OCI-LY7 (cell line): Measurements from ENCODE around the gene DNAJB9. TPM values are rescaled to one million over a fixed set of nuclear protein-coding genes. Genes with fewer than 3 reads are reported as not detected.

ENCODE experiments used
- BruUV-seq: library from RNA; stranded (reverse); fragments of 400-500 nt; replicated peaks from 2 replicates; lab custom pipeline; 2021; lab: Mats Ljungman, UMichigan
- CTCF ChIA-PET: fragments of 300-600 bp; sonication (Branson Sonifier 250); formaldehyde crosslinking; loops from one replicate; lab custom pipeline; 2022; ENCODE audit warnings: antibody characterized with exemption; ENCODE audit not compliant: unreplicated experiment; lab: Charles Lee
- POLR2A ChIA-PET: fragments of 300-600 bp; sonication (Branson Sonifier 250); formaldehyde crosslinking; loops from one replicate; lab custom pipeline; 2022; ENCODE audit warnings: antibody characterized with exemption; lab: Charles Lee
- DNase-seq: peaks from one replicate; pipeline ENCODE4 v3.0.0-alpha.2; 2015; ENCODE audit warnings: low spot score
- H2AFZ ChIP-seq: fragments of 200-600 bp; sonication (generic), shearing (Covaris generic); 2 replicates; pipeline ENCODE4 v1.6.1; 2014; ENCODE audit warnings: mild to moderate bottlenecking, antibody characterized with exemption, low read length, moderate library complexity
- H3K27ac ChIP-seq: fragments of 200-600 bp; sonication (generic); 2 replicates; pipeline ENCODE4 v1.5.1; 2014; ENCODE audit warnings: mixed run types, low read depth, mild to moderate bottlenecking, moderate library complexity, low read length, inconsistent platforms; ENCODE audit not compliant: poor library complexity, severe bottlenecking
- H3K36me3 ChIP-seq: fragments of 200-600 bp; sonication (generic); 2 replicates; pipeline ENCODE4 v1.6.1; 2014; ENCODE audit warnings: mild to moderate bottlenecking, antibody characterized with exemption, low read length, moderate library complexity, mixed read lengths; ENCODE audit not compliant: insufficient read depth
- H3K4me1 ChIP-seq: fragments of 200-600 bp; sonication (generic); 2 replicates; pipeline ENCODE4 v1.5.1; 2014; ENCODE audit warnings: mild to moderate bottlenecking, low read length; ENCODE audit not compliant: insufficient read depth, poor library complexity, severe bottlenecking
- H3K4me2 ChIP-seq: fragments of 200-600 bp; sonication (generic); 2 replicates; pipeline ENCODE4 v1.6.1; 2014; ENCODE audit warnings: mild to moderate bottlenecking, low read length
- H3K4me3 ChIP-seq: fragments of 200-600 bp; sonication (generic); 2 replicates; pipeline ENCODE4 v1.5.1; 2014; ENCODE audit warnings: mild to moderate bottlenecking, low read depth, low read length; ENCODE audit not compliant: poor library complexity, severe bottlenecking
- H3K79me2 ChIP-seq: fragments of 200-600 bp; sonication (generic); 2 replicates; pipeline ENCODE4 v1.6.1; 2016; ENCODE audit warnings: low read depth, mild to moderate bottlenecking, low read length, moderate library complexity, mixed read lengths; ENCODE audit not compliant: insufficient read depth
- H3K9me2 ChIP-seq: fragments of 200-600 bp; sonication (generic); 2 replicates; pipeline ENCODE4 v1.6.1; 2016; ENCODE audit warnings: mild to moderate bottlenecking, low read length, mixed read lengths; ENCODE audit not compliant: insufficient read depth
- H3K9me3 ChIP-seq: fragments of 200-600 bp; sonication (generic); 2 replicates; pipeline ENCODE4 v1.6.1; 2014; ENCODE audit warnings: mild to moderate bottlenecking, mixed run types, low read length, mixed read lengths
- H4K20me1 ChIP-seq: fragments of 200-600 bp; sonication (generic); 2 replicates; pipeline ENCODE4 v1.6.1; 2014; ENCODE audit warnings: mild to moderate bottlenecking, antibody characterized with exemption, low read length, moderate library complexity, mixed read lengths; ENCODE audit not compliant: insufficient read depth
- CTCF ChIP-seq: fragments of 200-600 bp; sonication (generic); conservative IDR thresholded peaks from 2 replicates; pipeline ENCODE4 v1.5.1; 2014; ENCODE audit warnings: mild to moderate bottlenecking, antibody characterized with exemption, low read length, moderate library complexity, mixed read lengths
- EZH2phosphoT487 ChIP-seq: fragments of 200-600 bp; sonication (generic); IDR thresholded peaks from 2 replicates; pipeline ENCODE4 v1.6.1; 2018; ENCODE audit warnings: low read depth, borderline replicate concordance, mild to moderate bottlenecking, mixed run types, antibody characterized with exemption, low read length, moderate library complexity, mixed read lengths
- intact Hi-C: fragments of 100-400 bp; cut with micrococcal nuclease; formaldehyde crosslinking; loops from one replicate; pipeline ENCODE4 v1.10.0; 2022; ENCODE audit not compliant: unreplicated experiment
- total RNA-seq, 2 experiments: library from RNA; depleted of rRNA in 1 of 2; stranded (reverse); fragments of >200 nt in 1 of 2; shearing (Covaris generic) in 1 of 2; gene quantifications; 2 replicates each; pipeline ENCODE4 v1.2.3, GENCODE V29; 2014 to 2022

Gene DNAJB9
- total RNA-seq, 2 experiments from 2014 or later: 11.4 to 20.3 TPM

GRCh38 chr7:108618056-108618455 is 48.4 kb downstream of the DNAJB9 start:
- CTCF ChIA-PET: no interaction called here
- BruUV-seq: no TSS peak
- no peaks in the 10 kb centered on the region for H3K36me3 ChIP-seq

GRCh38 chr7:108623220-108623619 is 53.5 kb downstream of the DNAJB9 start:
- BruUV-seq: no TSS peak
- H3K9me2 ChIP-seq: no peaks in the 10 kb centered on the region
- no peak for TF ChIP-seq CTCF
- TF ChIP-seq EZH2phosphoT487: no peak
- no peaks in the 10 kb centered on the region for H4K20me1 ChIP-seq
- H3K4me1 ChIP-seq: no peaks in the 10 kb centered on the region
- no peak for DNase-seq
- H3K79me2 ChIP-seq: no peaks in the 10 kb centered on the region
- H3K27ac ChIP-seq: no peak overlapping the region
- H3K9me3 ChIP-seq: no peaks in the 10 kb centered on the region
- no peaks in the 10 kb centered on the region for H3K36me3 ChIP-seq
- H3K4me2 ChIP-seq: no peak overlapping the region
- CTCF ChIA-PET: no interaction called here
- no peak overlapping the region for H3K4me3 ChIP-seq
- POLR2A ChIA-PET: no interaction called here
- H2AFZ ChIP-seq: no peak overlapping the region
- intact Hi-C loops: no loop called here

More at GRCh38 chr7:108618056-108618455, 48.4 kb downstream of the DNAJB9 start:
- Histone ChIP-seq H3K79me2 (no peaks in the 10 kb centered on the region), H3K4me3 (no peak overlapping the region), H3K4me1 (no peaks in the 10 kb centered on the region), H3K27ac (no peak overlapping the region), H4K20me1 (no peaks in the 10 kb centered on the region), H3K9me2 (no peaks in the 10 kb centered on the region), H2AFZ (no peak overlapping the region), H3K4me2 (no peak overlapping the region), H3K9me3 (no peaks in the 10 kb centered on the region)
- no peak for DNase-seq
- intact Hi-C loops: no loop called here
- TF ChIP-seq EZH2phosphoT487 (no peak), CTCF (no peak)
- POLR2A ChIA-PET: interaction anchor here (0.6 to 1.4 kb wide), 2 partner anchors 12 kb away, joined by 3 to 5 read pairs; no protein-coding TSS in a partner anchor

Other genes with a start within 250 kb of the DNAJB9 start
- gene NRCAM, start 113.4 kb upstream of the DNAJB9 start, total RNA-seq (2014; rRNA removed; shearing (Covaris generic)): not detected in 2 replicates
- gene NRCAM, start 113.4 kb upstream of the DNAJB9 start, total RNA-seq (2022): not detected in 2 replicates
- 23.0 and 24.2 TPM in 2 replicates for gene PNPLA8, start 43.7 kb upstream of the DNAJB9 start, total RNA-seq (2014; rRNA removed; shearing (Covaris generic))
- gene PNPLA8, start 43.7 kb upstream of the DNAJB9 start, total RNA-seq (2022): 26.4 and 31.4 TPM in 2 replicates
- 23.5 and 24.2 TPM in 2 replicates for gene THAP5, start 168 bp upstream of the DNAJB9 start, total RNA-seq (2014; rRNA removed; shearing (Covaris generic))
- 33.8 and 39.3 TPM in 2 replicates for gene THAP5, start 168 bp upstream of the DNAJB9 start, total RNA-seq (2022)